Activated CD4-positive, alpha-beta T cell treated with anti-CD3 and anti-CD28 coated beads, Interleukin-2, amount 50 U/mL, for 48 hours (primary cell): ENCODE results near the gene SWI5.
A peak's percentile ranks its signal among the peaks of the same experiment; 100 is the strongest.
"Not testable (repeated sequence)": the region's sequence is repeated elsewhere in the genome, so short reads cannot be mapped to it uniquely, and the experiment has no call there.

Source experiments
- DNase-seq, 2 experiments: peaks; one replicate each; pipeline ENCODE4 v3.0.0-alpha.2; 2020

The SWI5 gene

DNA sequence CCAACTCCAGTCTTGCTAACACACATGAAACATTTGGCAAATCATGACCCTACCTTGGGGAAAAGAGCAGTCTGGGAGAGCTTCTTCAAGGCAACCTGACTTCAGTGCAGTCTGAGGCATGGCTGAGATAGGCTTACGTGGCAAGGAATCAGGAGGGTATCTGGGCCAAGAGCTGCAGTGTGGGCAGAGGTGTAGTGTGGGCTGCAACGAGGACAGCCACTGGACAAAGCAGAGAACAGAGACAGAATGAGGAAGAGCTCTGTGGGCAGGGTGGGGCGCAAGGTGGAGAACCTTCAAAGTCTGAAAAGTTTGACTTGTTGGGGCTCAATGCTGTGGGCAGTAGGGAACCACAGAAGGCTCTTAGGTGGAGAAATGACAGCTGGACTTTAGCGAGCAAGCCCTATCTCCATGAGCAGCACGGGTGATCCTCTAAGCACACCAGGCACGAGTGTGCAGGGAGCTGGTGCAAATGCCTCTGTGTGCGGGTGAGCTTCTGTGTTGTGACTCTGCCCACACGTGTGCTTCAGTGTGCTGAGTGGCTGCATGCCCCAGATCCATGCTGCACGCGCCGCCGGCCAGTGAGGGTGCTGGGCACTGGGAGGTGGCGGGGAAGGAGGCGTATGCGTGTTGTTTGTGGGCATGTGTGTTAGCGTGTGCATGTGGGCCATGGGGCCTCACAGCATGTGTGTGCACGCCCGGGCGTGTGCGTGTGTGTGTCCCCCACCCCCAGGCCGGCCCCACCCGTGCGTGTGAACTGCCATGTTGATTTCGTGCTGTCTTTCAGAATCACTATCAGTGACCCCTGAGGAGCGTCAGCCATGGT is 23.5 kb upstream of the SWI5 start:
- no peak for DNase-seq

DNA sequence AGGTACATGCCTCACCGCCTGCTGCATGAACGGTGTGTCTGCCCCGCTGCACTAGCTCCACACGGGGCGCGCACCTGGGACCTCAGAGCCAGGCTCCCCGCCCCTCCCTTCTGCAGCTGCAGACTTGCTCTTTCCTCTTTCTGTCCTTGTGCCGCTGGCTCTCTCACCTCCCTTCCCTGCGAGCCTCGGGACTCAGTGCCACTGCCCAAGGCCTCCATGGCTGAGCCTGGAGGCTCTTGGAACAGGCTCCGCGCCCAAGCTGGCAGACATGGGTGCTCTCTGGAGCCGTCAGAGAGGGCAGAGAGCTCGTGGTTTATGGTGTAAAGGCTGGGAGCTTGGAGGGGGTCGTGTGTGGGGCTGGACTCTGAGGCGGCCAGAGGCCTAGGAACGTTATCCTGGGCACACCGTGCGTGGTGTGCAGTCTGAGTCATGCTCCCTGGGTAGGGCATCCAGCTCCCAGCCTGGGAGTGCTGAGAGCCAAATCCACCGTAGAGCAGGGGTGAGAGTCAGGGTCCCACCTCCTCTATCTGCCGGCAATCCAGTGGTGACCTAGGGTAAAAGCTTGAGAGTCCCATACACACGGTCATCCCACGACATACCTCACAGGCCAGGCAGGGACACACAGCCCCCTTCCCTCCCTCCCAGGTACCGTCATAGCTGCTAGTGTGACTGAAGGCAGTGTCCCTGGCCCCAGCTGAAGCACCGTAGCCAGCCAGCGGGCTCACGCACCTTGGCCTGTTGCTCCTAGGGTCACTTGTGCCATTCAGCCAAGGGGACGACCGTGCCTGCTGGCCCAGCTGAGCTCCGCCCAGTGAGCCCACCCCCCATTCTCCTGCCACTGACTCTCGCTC is 22.7 kb upstream of the SWI5 start:
- DNase-seq: no peak

DNA sequence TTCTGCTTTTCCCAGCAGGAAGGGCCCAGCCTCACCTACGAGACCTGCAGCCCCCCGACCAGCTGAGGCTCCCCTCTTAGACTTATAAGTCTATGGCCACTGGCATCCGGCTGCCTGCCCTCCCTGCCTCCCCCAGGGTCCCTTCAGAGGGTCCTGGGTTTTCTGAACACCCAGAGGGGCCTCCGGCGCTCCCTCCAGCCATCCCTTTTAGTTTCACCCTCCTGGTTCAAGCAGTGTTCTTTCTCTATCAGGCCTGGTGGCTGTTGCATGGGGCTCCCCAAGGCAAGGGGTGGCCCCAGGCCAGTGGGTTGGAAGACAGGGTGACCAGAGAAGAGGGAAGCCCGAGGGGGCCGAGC is 22.1 kb upstream of the SWI5 start:
- DNase-seq: no peak

DNA sequence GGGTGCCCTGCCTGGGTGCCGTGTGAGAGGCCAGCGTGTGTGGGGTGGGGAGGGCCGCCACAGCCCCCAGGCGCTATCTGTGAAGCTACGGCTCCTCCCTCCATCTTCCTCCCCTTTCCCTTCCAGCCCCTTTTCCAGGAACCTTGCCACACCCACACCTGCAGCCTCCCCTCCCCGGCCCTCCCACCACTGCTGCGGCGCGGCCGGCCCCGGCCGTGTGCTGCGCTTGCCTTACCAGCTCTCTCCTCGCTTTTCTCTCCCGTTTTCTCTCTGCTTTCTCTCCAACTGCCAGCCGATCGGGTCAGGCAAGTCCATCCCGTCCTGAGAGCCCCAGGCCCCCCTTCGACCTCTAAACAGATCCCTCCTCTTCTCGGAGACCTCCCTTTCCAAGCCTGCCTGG is 21.7 kb upstream of the SWI5 start:
- DNase-seq: no peak

DNA sequence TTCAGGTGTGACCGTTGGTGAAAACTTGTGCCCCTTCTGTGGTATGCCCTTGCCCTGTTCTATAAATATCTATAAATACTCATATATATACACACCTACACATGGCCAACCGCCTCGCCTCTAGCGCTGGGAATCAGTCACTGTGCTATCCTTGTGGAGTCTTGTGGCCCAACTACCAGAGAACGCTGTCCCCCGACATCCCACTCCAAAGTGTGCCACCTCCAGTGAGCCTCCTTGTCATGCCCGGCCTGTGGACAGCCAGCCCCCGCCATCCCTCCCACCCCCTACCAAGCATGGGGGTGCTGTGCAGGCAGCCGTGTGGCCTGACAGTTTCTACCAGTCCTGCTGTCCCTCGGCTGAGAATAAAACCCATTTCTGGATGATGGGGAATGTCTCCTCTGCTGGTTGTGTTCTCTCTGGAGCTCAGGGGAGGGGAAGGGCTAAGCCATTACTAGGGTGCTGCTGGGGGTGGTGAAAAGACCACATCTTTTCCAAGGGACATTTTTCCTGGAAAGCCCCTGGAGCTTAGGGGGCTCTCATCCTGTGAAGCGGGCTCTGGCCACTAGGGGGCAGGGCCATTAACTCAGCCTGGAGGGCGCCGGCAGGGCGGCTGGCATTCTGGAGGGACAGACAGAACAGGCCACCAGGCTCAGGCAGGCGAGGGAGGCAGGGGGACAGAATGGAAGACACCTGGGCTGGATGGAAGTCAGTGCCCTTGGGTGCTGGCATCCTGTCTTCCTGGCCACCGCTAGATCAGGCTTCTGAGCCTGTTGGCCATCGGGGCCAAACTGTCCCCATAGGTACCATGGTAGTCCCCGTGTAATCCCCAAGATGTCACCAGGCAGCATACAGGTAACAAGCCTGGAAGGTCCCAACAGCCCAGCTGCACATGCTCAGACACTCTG is 21.0 kb upstream of the SWI5 start:
- DNase-seq: peak; percentile 58 to 65

DNA sequence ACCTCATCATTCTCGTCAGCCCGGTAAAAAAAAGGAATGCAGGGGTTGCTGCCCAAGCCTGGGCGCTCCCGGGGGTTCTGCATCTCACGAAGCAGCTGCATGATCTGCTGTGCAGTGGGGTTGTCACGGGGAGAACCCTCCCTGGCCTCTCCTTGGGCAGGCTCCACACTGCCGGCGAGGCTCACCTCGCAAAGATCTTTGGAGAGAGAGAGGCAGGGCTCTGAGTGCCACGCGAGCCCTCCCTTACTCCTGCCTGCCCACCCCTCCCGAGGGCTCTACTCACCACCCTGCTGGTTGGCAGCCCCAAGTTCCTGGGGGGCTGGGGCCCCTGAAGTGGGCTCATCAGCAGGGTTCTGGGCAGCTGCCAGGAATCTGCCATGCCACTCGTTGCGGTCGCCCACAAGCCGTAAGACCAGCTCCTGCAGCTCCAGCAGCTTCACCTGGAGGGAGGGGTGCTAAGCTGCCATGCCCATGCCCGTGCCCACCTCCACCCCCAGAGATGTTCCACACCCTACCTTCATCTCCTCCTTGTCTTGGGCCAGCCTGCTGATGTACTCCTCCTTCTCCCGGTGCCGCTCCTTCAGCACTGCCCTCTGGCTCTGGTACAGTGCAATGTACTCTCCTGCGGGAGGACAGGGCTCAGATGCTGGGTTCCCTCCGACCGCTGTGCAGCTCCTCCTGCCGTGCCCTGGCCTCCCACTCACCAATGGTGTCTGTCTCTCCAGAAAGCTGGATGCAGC is 18.8 kb upstream of the SWI5 start:
- DNase-seq: no peak

DNA sequence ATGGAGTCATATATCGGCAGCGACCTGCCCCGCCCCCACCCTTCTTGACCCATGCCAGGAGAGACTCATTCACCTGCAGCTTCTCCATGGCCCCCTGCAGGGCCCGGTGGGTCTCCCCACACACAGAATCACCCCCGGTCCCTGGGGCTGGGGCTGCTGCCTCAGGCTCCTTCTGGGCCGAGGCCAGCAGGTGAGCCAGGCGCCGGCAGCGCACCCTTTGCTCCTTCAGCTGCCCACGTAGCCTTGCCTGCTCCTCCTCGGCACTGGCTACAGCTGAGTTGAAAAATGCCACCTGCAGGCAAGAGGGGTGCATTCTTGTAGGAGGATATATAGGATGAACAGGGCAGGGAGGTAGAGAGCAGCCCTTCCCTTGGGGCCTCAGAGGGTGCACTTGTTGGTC is 18.2 kb upstream of the SWI5 start:
- DNase-seq: no peak

DNA sequence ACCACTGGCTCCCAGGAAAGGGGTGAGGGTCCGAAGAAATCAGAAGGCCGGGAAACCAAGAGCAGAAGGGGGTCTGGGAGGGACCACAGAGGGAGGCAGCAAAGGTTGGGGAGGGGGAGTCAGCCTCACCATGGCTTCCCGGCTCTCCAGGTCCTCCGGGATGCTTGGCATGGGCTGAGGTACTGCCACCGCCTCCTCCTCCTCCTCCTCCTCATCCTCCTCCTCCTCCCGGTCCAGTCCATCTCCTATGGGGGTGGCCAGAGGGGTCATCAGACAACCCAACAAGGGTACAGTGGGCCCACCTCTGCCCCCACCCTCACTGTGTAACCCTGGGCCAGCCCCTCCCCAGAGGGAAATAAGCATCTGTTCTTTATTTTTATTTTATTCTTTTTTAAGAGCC is 17.8 kb upstream of the SWI5 start:
- no peak for DNase-seq

DNA sequence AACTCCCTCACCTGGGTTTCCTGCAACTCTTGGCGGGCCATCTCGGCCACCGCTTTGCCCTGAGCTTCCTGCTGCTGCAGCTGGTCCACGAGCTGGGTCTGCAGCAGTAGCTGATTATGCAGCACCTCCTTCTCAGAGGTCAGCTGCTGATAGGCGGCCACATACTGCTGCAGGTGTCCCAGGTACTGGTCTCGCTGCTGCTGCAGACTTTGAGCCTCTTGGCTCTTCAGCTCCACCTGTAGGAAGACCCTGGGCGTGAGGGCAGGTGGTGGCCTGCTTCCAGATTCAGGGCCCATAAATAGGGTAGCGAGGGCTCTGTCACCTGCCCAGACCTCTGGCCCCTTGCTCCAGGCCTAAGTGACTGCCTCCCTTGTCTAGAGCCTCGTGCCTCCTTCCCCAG is 16.9 kb upstream of the SWI5 start:
- DNase-seq: no peak

DNA sequence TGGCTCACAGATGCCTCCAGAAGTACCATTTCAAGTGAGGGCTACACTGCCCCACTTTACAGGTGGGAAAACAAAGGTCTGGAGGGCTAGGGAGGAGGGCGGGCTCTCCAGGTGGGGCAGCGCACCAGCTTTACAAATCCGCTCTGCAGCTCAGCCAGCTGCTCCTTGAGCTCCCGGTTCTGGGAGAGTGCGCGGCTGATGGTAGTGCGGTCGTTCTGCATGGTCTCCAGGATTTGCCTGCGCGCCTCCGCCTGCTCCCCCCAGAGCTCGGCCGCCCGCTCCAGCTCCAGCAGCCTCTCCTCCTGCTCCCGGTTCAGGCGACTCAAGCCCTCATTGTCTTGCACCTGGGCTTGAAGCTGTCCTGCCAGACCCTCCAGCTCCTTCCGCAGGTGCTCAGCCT is 15.7 kb upstream of the SWI5 start:
- no peak for DNase-seq

DNA sequence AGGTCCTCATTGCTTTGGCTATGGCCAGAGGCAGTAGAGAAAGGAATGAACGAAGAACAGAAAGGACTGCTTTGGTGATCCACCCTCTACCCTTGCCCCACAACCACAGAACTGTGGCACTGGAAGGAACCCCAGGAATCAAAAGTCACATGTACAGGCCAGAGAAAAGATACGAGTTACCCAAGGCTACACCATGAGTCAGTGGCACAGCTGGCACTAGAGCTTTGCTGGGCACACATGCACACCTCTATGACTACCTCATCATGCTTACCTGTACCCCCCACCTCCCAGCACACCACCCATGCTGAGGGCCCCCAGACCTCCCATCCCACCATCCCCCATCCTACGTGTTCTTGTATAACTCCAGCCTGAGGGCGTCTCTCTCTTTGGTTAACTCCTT is 13.4 kb upstream of the SWI5 start:
- DNase-seq: no peak

DNA sequence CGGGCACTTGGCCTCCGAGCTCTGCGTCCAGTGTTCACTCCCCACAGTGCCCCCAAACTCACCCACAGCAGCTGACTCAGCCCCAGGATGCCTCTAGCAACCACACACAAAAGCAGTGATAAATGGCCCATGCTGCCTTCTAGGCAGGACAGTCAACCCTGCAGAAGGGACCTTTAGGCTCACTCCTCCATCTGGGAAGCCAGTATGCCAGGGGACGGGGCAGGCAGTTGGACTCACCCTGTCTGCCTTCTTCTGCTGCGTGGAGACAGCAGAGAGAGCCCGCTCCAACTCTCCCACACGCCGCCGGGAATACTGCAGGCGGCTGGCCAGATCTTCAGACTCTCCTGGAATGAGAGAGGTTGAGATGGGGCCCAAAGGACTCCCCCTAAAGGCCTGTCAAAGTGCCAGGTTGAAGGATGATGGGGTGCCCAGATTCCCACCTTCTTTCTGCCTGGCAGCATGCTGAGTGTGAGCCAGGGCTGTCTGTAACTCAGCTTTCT is 10.7 kb upstream of the SWI5 start:
- DNase-seq: no peak

DNA sequence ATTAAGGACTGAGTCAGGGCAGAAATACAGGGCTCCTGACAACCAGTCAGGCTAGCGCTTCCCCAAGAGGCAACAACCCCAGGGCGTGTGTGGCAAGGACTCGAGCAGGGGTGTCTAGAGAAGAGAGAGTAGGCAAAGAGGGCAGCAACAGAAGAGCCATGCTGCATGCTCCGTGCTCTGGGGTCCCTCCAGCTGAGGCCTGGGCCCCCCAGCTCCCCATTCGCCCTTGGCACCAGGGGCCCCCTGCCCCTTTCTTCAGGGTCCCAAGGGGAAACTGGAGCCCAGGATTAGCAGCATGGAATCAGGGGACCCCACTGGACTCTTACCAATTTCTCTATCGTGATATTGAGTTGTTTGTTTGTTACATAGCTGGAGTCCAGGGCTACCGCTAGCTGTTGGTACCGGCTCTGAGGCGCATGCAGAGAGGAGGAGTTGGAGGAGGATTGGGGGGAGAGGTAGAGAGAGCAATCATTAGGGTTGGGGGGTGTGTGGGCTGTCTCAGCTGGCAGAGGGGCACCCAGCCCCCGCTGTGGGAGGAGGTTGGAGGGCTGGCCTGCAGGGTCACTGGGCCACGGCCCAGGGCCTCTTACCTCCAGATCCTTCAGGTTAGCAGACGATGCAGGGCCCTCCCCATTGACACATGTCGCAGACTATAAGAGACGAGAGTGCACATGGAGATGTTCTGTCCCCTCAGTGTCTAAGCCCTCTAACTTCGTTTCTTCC is 9.0 kb upstream of the SWI5 start:
- no peak for DNase-seq

DNA sequence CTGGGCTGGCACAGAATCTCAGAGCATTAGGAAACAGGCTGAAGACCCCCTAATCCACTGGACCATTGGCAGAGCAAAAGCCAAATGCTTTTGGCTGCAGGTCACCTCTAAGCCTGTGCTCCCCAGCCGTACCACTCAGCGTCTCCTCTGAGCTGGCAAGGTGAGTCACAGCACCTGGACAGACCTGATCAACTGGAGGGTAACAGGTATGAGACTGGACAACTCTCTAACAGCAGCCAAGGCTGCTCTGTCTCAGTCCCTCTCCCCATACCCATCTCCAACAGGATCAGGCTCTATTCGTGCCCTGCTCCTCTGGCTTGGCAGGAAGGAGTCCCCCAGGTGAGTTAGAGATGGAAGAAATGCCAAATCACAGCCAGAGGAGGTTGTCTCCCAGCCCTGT is 5.0 kb upstream of the SWI5 start:
- no peak for DNase-seq

DNA sequence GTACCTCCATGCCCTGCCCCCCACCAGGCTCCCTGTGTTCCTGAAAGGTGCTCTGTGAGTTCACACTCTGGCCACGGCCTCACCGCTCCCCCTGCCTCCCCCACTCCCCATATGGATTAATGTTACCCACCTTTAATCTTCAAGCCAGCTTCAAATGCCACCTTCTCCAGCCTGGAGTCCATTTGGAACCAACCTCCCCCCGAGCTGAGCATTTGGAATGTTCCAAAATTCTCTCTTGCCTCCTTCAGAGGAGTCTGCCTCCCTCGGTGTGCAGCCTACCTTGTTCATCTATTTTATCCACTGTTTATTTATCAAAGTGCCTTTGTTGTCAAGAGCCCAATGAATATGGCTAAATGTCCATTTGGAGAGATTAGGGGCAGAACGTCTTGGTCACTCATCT is 4.6 kb upstream of the SWI5 start:
- DNase-seq: no peak

DNA sequence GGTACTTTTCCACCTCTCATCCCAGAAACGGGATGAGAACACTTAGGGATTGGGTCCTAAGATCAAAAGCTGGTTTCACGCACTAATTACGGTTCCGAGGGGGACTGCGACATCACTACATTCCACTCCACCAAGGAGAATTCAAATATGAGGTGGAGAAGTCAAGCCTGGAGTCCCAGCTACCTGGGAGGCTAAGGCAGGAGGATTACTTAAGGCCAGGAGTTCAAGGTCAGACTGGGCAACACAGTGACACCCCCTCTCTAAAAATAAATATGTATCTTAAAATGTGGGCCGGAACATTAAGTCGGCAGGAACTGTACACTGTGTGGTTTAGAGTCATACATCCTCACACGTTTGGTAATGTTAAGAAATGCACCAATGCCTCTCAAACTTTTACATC is 1.8 kb upstream of the SWI5 start:
- DNase-seq: no peak

DNA sequence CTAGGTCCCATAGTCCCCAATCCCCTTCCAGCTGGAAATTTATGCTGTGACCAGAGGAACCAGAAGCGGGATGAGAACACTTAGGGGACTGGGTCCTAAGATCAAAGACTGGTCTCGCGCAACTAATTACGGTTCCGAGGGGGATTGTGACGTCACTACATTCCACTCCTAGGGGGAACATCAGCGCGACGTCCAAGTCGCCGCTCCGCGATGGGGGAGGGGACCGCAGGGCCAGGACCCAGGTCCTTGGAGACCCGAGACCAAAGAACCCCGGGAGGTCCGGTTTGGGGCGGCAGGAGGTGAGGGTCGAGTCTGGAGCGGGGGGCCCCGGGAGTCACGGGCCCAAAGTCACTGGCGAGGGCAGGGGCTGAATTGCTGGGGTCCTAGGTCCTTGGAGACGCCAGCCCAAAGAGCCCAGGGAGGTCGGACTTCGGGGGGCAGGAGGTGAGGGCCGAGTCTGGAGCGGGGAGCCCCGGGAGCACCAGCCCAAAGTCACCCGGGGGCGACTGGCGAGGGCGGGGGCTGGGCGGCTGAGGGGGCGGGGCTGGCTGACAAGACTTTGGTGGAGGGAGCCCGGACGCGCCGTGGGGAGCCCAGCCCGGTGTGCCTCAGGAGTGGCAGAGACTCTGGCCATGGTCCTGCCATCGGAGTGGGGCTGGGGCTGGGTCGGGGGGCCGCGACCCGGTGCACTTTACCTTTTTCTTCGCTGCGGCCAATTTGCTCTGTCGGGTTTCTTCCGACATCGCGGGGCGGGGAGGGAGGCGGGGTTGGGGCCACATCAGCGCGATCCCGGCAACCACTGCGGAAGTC is 673 bp upstream of the SWI5 start, which contains the start of gene GOLGA2:
Gene GOLGA2, minus strand, starts transcription at position 810 of the 810 bp plus-strand sequence. Its CDS starts 31 bp downstream, at position 779.
- DNase-seq: no peak

DNA sequence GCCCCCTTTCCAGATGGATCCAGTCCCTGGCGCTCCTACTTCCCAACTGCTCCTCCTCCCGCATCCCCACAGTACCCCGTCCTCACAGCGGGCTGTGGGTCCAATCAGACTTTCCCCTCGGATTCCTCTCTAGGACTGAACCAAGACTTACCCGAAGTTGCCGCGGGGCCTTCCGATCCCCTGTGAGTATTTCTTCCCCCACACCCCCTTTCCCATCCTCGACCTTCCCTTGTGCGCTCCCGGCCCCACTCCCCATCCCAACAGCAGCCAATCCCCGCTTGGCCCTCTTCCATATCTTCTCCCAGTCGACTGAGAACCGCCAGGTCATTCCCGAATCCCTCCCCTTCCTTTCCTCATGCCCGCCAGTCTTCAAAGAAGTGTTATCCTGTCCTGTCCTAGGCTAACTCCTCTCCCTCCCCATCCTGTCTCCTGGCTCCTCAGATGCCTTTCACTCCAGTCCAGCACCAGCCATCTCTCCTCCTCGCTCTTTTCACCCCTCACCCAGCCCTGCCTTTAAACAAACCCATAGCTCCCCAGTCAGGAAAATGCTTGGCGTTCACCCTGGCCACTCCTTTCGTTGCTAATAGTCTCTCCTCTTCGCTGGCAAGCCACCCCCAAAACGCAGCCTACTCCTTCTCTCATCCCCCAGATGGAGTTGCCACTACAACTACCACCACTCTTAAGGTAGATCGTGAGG is 646 bp downstream of the SWI5 start:
- peak in 1 of 2 experiments; percentile 6 for DNase-seq

DNA sequence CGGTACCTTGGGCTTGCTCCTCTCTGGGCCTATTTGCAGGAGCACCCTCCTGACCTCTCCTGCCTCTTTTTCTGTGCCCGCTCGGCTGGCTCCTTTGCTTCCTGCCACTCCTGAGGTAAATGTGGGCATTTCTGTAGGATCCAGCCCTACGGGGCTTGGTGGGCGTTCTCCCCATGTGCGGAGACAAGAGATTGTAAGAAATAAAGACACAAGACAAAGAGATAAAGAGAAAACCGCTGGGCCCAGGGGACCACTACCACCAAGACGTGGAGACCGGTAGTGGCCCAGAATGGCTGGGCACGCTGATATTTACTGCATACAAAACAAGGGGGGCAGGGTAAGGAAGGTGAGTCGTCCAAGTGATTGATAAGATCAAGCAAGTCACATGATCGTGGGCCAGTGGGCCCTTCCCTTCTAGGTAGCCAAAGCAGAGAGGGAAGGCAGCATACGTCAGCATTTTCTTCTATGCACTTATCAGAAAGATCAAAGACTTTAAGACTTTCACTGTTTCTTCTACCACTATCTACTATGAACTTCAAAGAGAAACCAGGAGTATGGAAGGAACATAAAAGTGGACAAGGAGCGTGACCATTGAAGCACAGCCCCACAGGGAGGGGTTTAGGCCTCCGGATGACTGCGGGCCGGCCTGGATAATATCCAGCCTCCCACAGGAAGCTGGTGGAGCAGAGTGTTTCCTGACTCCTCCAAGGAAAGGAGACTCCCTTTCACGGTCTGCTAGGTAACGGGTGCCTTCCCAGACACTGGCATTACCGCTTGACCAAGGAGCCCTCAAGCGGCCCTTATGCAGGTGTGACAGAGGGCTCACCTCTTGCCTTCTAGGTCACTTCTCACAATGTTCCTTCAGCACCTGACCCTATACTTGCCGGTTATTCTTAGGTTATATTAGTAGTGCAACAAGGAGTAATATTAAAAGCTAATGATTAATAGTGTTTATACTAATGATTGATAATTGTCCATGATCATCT is 3.3 kb downstream of the SWI5 start:
- DNase-seq: not testable (repeated sequence)
